GM18907 (cell line): ENCODE measurements around the gene CSF2.

Experiments used
- ATAC-seq: cut with Tn5 transposase; IDR thresholded peaks from one replicate; pipeline ENCODE4 v1.9.1; 2021; ENCODE audit warnings: mild to moderate bottlenecking, moderate library complexity; ENCODE audit not compliant: unreplicated experiment

Gene CSF2

GRCh38 chr5:132086277-132086794 is 12.7 kb downstream of the CSF2 start:
- no peak for ATAC-seq

GRCh38 chr5:132087176-132087575 is 13.6 kb downstream of the CSF2 start:
- no peak for ATAC-seq

GRCh38 chr5:132087661-132088060 is 14.1 kb downstream of the CSF2 start:
- ATAC-seq: no peak

GRCh38 chr5:132089363-132089762 is 15.8 kb downstream of the CSF2 start:
- ATAC-seq: no peak

- no peak for ATAC-seq
Observed at GRCh38 chr5:132090107-132090506, 16.5 kb downstream of the CSF2 start.

GRCh38 chr5:132093271-132093670 is 19.7 kb downstream of the CSF2 start:
- ATAC-seq: no peak

- ATAC-seq: no peak
Observed at GRCh38 chr5:132094393-132095076, 20.9 kb downstream of the CSF2 start.

- ATAC-seq: no peak
Observed at GRCh38 chr5:132095077-132095410, 21.5 kb downstream of the CSF2 start.

GRCh38 chr5:132095424-132095972 is 21.9 kb downstream of the CSF2 start:
- no peak for ATAC-seq

- no peak for ATAC-seq
Observed at GRCh38 chr5:132096904-132097303, 23.3 kb downstream of the CSF2 start.

GRCh38 chr5:132098151-132098594 is 24.6 kb downstream of the CSF2 start:
- peak; percentile 27 for ATAC-seq

- ATAC-seq: no peak
Observed at GRCh38 chr5:132098621-132099020, 25.0 kb downstream of the CSF2 start.

- peak; percentile 59 for ATAC-seq
Observed at GRCh38 chr5:132099076-132099748, 25.6 kb downstream of the CSF2 start.

GRCh38 chr5:132099905-132100304 is 26.3 kb downstream of the CSF2 start:
- ATAC-seq: no peak

- ATAC-seq: peak; percentile 46
Observed at GRCh38 chr5:132100672-132101261, 27.2 kb downstream of the CSF2 start.

GRCh38 chr5:132101385-132101880 is 27.8 kb downstream of the CSF2 start:
- ATAC-seq: no peak

GRCh38 chr5:132102101-132102701 is 28.6 kb downstream of the CSF2 start:
- ATAC-seq: no peak

- no peak for ATAC-seq
Observed at GRCh38 chr5:132102944-132103331, 29.3 kb downstream of the CSF2 start.

- ATAC-seq: peak; percentile 74
Observed at GRCh38 chr5:132103332-132103951, 29.9 kb downstream of the CSF2 start.

GRCh38 chr5:132103969-132104391 is 30.4 kb downstream of the CSF2 start:
- peak; percentile 27 for ATAC-seq

GRCh38 chr5:132104556-132104955 is 31.0 kb downstream of the CSF2 start:
- ATAC-seq: no peak
